Measurements from ENCODE around the gene NLRP10.

GRCh38 chr11:7936615-7937014, 28.6 kb downstream of the NLRP10 start:
- TF ChIP-seq ZNF565 (CRISPR knock-in tag; conservative IDR thresholded peaks at IDR 0.05; ENCODE audit: low read depth) (no peak), CREB5 (CRISPR knock-in tag; IDR thresholded peaks at IDR 0.05; ENCODE audit: low read depth) (no peak), TCF4 (CRISPR knock-in tag; IDR thresholded peaks at IDR 0.05; ENCODE audit: borderline replicate concordance) (no peak), OSR1 (CRISPR knock-in tag; IDR thresholded peaks at IDR 0.05) (no peak), RARB (CRISPR knock-in tag; IDR thresholded peaks at IDR 0.05) (no peak), ZC3H10 (CRISPR knock-in tag; IDR thresholded peaks at IDR 0.05) (no peak), GLIS3 (CRISPR knock-in tag; IDR thresholded peaks at IDR 0.05) (no peak), ZFP30 (CRISPR knock-in tag; IDR thresholded peaks at IDR 0.05) (no peak), CSRNP3 (CRISPR knock-in tag; IDR thresholded peaks at IDR 0.05) (no peak), ARNTL (CRISPR knock-in tag; IDR thresholded peaks at IDR 0.05; ENCODE audit: borderline replicate concordance, low read depth) (no peak), TSHZ2 (CRISPR knock-in tag; IDR thresholded peaks at IDR 0.05) (no peak)
